GM21360 (cell line): ENCODE data around the gene ZNF429.
"Not testable (repeated sequence)": the region's sequence is repeated elsewhere in the genome, so short reads cannot be mapped to it uniquely, and the experiment has no call there.

Experiments used
- ATAC-seq: cut with Tn5 transposase; IDR thresholded peaks from one replicate; pipeline ENCODE4 v1.9.1; 2021; ENCODE audit warnings: mild to moderate bottlenecking, moderate library complexity; ENCODE audit not compliant: unreplicated experiment

The ZNF429 gene

DNA sequence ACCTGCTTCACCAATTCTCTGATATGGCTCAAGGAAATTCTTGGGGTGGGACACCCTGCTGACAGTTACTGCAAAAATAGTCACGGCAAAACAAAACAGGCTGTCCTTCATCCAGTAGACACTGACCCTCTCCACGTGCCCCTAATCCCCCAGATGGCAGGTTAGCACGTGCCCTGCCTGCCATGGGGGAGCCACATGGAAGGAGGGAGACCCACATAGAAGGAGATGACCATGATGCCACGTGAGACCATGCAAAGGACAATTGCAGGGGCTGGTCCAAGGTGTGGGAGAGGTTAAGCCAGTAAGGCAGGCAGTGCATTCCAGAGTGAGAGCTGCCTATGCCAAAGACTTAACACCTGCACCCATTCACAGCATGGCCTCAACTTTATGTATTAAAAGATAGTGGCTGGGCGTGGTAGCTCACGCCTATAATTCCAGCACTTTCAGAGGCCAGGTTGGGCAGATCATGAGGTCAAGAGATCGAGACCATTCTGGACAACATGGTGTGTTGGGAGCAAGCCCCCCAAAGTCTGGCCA lies 82.7 kb downstream of the ZNF429 start:
- no peak for ATAC-seq

DNA sequence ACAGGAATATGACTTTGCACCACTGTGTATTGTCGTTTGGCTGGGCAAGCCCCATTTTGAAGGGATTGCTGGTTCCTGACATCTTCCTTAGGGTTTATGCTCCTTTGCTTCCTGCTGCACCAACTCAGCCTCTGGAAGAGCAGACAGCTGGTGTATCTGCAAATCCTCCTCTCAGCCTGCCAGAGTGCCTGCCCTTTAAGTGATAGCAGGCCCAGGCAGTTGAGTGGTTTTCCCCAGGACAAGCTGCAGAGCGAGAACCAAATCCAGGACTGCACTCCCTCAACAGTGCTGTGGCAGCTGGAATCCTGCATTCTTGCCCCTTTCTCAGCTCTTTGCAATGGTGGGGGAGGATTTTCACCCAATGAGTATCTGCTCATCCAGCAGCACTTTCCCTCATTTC lies 85.5 kb downstream of the ZNF429 start:
- ATAC-seq = no peak

DNA sequence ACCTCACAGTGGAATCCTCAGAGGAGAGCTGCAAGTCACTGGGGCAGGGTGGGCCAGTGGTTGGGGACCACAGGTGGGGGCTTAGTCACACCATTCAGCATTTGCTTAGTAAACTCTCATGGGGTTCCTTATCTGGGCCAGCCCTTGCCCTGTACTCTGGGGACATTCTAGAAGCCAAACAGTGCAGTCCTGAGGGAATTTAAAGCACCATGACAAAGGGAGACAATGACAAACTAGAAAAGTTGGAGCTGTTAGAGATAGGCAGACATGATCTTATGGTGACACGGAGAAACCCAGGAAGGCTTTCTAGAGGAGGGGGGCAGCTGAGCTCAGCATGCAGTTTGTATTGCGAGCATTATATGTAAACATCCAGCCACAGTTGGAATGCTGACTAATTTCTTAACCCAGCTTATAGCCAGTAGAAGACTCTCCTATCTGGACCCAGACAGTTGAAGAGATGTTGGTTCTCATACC lies 87.6 kb downstream of the ZNF429 start:
- no peak for ATAC-seq

DNA sequence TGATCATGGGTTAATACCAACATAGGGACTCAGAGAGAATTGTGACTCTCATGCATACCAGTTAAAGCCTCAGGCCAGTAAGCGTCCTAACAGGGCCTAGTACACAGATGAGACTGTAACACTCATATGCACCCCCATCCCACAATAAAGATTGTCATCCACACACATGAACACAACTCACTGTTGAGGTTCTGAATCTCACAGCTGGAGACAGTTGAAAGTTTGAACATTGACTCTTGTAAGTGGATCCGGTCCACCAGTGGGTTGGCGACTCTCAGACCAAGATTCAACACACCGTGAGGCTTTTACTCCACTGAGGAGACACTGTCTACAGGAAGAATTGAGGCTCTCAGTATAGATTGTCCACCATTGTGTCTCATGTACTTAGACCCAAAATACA lies 88.1 kb downstream of the ZNF429 start:
- ATAC-seq = no peak

DNA sequence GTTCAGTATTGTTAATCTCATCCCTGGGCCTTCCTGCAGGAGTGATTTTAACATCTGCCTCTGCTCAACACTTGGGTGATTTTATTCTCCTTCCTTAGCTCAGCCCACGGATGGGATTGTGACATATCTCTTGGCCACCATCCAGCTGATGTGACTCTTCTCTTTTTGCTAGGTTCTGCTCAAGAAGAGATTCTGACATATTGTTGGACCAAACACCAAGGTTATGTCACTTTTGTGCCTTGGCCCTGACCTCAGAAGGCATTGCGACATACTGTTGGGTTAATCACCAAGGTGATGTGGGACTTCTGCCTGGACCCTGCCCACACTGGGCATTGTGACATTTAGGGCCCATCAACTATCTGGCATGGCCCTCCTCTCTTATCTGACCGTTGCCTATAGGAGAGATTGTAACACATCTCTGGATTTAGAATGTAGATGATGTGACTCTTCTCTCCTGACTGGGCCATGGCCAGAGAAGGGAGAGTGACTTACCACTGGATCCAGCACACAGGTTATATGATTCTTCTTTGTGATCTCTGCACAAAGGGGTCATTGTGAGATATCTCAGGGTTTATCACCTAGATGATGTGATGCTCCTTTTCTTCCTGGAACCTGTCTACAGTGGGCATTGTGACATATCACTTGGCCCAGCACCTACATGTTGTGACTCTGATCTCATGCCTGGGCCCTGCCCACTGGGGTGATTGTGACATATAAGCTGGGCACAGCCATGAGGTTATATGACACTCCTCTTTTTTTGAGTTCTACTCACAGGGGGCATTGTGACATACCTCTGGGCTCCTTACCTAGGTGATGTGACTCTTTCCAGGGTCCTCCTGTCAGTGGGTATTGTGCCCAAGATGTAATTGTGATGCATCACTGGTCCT lies 88.8 kb downstream of the ZNF429 start:
- ATAC-seq = no peak

DNA sequence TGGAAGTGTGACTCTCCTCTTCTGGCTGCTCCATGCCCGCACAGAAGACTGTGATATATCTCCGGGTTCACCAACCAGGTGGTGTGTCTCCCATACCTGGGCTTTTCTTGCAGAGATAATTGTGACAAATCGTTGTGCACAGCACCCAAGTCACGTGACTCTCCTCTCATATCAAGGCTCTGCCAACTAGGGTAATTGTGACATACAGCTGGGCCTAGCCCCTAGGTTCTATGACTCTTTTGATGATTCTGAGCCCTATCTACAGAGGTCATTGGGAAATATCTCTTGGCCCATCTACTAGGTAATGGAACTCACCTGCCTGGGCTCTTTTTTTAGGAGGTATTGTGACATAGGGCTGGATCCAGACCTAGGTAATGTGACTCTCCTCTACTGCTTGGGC lies 89.8 kb downstream of the ZNF429 start:
- no peak for ATAC-seq

DNA sequence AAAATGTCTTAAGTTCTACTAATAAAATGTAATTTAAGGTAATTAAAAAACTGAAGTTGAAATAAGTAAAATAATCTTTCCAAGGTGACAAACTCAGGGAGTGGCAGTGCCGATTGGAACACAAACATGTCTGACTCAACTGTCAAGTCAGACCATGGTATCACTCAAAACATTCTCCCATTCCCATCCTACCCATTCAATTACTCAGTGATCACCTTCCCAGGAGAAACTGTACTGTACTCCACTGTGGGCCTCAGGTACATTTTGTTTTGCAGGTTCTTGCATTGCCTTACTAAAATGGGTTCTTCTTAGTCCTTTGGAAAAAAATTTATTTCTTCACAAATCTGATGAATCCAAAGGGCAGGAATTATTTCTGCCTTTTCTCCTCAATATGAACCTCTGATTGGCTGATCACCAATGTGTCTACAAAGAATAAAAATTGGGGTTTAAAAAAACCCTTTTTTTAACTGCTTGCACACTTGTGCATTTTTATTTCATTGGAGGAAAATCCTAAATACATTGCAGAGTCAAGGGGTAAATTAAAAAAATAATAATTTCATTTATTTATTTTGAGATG lies 96.8 kb downstream of the ZNF429 start:
- ATAC-seq = no peak

DNA sequence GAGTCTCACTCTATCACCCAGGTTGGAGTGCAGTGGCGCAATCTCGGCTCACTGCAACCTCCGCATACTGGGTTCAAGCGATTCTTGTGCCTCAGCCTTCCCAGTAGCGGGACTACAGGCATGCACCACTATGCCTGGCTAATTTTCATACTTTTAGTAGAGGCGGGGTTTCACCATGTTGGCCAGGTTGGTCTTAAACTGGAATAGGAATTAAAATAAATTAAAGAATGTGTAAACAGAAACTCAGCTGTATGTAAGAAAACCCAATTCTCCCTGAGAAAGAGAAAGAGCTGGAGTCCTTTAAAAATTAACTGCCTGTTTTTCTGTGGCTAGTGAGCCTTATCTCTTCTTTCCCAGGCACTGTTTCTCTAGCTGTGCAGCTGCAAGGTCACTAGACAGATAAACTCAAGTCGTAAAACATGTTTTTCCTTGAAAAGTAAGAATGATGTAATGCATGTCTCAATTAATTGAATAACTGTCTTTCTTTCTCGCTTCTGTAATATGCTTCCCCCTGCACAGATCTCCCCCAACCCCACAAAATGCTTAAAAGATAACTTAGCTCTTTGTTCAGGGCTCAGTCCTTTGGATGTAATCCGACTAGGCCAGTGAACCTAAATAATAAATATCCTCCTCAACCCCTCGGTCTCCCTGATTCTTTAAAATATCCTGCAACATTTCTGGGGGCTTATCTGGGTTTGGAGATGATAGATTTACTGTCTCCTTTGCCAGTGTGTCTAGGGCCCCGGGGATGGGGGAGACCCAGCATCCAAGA lies 97.4 kb downstream of the ZNF429 start:
- ATAC-seq = not testable (repeated sequence)

DNA sequence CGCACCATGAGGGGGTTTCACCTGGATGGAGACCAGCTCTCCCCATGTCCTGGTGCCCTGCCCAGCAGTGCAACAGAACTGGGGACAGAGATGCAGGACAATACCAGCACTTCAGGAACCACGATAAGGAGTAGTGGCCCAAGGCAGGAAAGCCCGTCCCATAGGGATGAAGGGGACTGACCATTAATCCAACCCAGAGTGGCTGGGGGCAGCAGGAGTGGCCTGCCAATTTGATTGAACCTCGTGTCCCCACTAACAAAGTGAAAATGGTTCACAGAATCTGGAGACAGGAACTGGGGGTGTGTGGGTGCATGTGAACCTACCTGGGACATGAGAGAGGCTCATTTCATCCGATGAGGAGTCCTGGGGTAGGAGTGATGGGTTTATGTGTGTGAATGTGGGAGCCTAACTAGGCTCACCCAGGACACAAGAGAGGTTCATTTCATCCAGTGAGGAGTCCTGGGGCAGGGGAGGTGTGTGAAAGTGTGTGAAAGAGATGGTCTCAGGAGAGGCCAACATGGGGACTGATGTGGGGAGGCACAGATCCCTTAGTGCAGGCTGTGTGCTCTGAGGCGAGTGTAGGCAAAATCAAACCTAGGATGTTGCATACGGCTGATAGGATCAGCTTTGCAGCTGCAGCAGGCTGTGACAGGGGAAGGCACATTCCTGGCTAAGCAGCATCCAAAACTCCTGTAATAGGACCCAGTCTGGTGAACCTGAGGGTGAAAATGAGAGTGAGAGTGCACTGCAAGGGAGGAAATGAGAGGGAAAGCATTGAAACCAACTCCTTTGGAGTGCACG lies 98.2 kb downstream of the ZNF429 start:
- no peak for ATAC-seq

DNA sequence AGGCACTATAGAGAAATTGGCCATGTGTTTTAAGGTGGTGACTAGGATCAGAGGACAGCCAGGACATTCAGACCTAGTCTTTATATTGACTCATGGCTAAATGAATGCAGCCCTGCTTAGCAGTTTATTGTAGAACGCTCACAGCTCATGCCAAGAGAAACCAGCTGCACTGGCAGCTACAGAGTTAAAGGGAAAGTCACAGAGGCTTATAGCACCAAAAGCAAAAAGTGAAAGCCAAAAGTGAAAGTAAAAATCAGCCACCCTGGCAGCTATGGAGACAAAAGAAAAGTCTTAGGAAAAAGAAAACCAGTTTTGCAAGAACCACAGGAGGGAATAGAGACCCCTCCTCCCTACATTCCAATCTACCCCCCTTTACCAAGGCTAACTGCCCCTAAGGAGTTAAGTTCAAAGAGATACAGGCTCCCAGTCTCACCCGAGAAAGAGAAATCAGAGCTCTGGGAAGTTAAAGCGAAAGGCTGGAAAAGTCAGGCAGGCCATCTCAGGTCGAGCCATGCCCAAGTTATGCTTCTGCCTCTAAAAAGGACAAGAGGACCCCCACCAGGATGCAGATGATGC lies 99.0 kb downstream of the ZNF429 start:
- no peak for ATAC-seq
